Urinary bladder (tissue), 4 donors: ENCODE measurements around the gene PRTN3. TPM values are rescaled to one million over a fixed set of nuclear protein-coding genes. Genes with fewer than 3 reads are reported as not detected.

Experiments used
- DNase-seq: peaks from one replicate; pipeline ENCODE4 v3.0.0-alpha.2; 2015; ENCODE audit errors: extremely low spot score
- H3K27ac ChIP-seq: one replicate; pipeline ENCODE4 v1.5.1; 2013; ENCODE audit warnings: low read depth, mild to moderate bottlenecking, moderate library complexity
- H3K36me3 ChIP-seq: one replicate; pipeline ENCODE4 v1.6.1; 2013; ENCODE audit warnings: mild to moderate bottlenecking, moderate library complexity; ENCODE audit not compliant: insufficient read depth
- H3K4me1 ChIP-seq: one replicate; pipeline ENCODE4 v1.6.1; 2013; ENCODE audit warnings: mild to moderate bottlenecking, moderate library complexity; ENCODE audit not compliant: insufficient read depth
- H3K4me3 ChIP-seq: one replicate; pipeline ENCODE4 v1.5.1; 2013; ENCODE audit warnings: low read depth, low read length
- WGBS: extraction: QIAGEN DNeasy Blood & Tissue Kit; methylation state at CpG from one replicate; pipeline ENCODE4 v1.1.7; 2013; 5-methylcytosine and 5-hydroxymethylcytosine counted together
- polyA plus RNA-seq: library from polyadenylated mRNA; stranded (reverse); fragments of 200-250 nt; gene quantifications from one replicate; pipeline ENCODE4 v1.2.3, GENCODE V29; 2013
- total RNA-seq: library from RNA; depleted of rRNA; stranded (reverse); fragments of >200 nt; gene quantifications from one replicate; pipeline ENCODE4 v1.2.3, GENCODE V29; 2014
- donor health status: healthy with polysubstance abuse.
- donor health status: healthy.

PRTN3 gene
- total and polyA plus RNA-seq, 2 donors: 0.08 to 0.26 TPM

DNA sequence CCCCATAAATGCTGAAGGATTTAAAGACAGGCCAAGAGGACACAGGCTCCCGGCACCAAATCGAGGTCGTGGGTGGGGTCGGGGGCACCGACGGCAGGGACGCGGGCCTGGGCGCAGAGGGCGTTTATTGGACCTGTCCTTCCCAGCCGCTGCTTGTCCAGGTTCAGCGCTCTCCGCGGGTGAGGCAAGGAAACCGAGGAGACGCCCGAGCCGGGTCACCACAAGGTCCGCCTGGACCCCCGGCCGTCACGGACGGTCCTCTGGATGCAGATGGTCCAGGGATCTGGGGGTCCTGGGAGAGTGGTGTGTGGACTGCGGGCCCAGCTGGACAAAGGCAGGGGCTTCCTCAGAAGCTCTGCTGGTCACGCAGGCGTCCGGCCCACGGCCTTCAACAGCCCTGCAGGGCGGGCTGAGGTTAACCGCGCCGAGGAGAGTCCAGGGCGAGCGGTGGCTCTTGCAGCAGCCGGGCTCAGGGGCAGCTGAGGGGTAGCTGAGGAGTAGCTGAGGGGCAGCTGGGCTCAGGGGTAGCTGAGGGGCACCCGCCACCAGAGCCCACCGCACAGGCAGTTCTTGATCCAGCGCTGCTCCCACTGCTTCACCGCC, 27.2 kb downstream of the PRTN3 start:
- Histone ChIP-seq H3K36me3 (peaks cover 2% of the 10 kb centered on the region), H3K27ac (no peak overlapping the region), H3K4me3 (no peak overlapping the region), H3K4me1 (no peaks in the 10 kb centered on the region)
- 93% methylated on average over 39 of the region's 39 CpGs for WGBS
- DNase-seq: no peak

DNA sequence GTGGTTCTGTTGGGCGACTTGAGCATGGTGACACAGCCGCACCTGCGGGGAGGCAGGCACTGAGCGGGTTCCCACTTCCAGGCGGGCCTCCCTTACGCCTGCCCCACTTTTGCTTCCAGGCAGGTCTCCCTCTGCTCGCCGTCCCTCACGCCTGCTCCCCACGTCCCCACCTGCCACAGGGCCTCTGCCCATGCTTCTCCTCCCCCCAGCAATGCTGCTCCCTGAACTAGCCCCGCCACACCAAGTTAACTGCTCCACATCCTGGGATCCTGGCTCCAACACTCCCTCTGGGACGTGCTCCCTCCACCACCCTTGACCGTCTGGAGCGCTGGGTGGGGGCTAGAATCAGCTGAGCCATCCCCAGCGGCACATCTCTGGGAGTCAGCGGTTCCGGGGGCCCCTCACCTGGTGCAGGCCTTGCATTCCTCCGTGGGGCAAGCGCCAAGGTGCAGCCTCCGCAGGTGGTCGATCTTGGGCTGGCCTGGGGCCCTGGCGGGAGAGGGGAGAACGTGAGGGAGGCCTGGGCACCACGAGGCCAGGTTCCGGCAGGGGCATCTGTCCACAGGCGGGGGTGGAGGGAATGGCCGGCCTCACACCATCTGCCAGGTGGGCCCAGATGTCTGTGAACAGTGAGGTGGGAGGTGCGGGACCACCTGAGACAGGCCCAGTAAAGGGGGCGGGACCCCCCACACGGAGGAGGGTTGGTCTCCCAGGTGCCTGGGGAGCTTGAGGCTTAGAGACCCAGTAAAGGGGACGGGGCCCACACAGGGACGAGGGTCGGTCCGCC, 27.9 kb downstream of the PRTN3 start:
- peaks cover 2% of the 10 kb centered on the region for H3K36me3 ChIP-seq
- 87% methylated on average over 34 of the region's 34 CpGs for WGBS
- H3K4me3 ChIP-seq: no peak overlapping the region
- H3K4me1 ChIP-seq: no peaks in the 10 kb centered on the region
- no peak for DNase-seq
- H3K27ac ChIP-seq: peak overlapping the region; percentile 83

DNA sequence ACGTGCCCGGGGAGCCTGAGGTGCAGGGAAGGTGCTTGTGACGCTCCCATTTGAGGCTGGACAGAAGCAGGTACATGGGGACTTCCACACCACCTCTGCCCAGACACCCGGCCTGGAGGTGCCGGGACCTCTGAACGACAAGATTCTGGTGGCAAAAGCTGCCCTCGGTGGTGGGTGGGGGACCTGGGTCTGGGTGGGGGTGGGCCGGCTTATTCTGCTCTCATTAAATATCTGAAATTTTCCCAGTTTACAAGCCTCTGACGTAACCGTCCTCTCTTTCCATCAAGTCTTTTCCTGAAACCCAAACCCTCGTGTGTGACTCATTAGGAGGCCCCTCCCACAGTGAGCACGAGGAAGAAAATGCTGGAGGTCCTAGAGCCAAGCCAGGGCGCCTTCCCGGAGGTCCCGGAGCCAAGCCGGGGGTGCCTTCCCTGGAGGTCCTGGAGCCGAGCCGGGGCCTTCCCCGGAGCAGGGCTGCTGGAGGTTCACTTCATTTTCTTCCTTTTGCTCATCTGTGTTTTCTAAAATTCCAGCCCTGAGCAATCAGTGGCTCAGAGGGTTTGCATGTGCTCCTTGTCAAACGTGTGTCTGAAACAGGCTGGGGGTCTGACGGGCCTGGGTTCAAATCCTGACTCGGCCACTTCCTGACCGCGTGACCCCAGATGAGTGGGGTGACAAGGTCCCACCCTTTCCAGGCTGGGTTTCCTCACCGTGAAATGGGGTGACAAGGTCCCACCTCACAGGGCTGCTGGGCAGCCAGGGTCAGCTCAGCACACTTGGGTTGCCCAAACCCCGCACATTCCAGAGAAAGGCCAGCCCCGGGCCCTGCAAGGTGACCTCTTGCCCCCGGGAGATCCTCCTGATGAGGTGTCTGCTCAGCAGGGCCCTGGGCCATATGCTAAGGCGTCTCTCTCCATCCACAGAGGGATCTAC, 28.7 kb downstream of the PRTN3 start:
- Histone ChIP-seq H3K4me3 (no peak overlapping the region), H3K36me3 (peaks cover 2% of the 10 kb centered on the region), H3K27ac (peak overlapping the region; percentile 83), H3K4me1 (no peaks in the 10 kb centered on the region)
- DNase-seq: no peak
- WGBS: 45% methylated on average over 29 of the region's 29 CpGs

DNA sequence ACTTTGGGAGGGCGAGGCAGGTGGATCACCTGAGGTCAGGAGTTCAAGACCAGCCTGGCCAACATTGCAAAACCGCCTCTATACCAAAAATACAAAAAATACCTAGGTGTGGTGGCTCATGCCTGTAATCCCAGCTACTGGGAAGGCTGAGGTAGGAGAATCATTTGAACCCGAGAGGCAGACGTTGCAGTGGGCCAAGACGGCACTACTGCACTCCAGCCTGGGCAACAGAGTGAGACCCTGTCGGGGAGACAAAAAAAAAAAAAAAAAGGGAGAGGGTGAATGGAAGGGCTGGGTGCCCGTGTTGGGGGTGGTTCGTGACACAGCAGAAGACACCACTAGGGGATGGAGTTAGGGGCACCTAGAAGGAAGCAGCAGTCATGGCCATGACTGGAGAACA, 29.5 kb downstream of the PRTN3 start:
- no peak for DNase-seq
- H3K36me3 ChIP-seq: peaks cover 2% of the 10 kb centered on the region
- H3K27ac ChIP-seq: no peak overlapping the region
- WGBS: 89% methylated on average over 8 of the region's 8 CpGs
- no peak overlapping the region for H3K4me3 ChIP-seq
- no peaks in the 10 kb centered on the region for H3K4me1 ChIP-seq

DNA sequence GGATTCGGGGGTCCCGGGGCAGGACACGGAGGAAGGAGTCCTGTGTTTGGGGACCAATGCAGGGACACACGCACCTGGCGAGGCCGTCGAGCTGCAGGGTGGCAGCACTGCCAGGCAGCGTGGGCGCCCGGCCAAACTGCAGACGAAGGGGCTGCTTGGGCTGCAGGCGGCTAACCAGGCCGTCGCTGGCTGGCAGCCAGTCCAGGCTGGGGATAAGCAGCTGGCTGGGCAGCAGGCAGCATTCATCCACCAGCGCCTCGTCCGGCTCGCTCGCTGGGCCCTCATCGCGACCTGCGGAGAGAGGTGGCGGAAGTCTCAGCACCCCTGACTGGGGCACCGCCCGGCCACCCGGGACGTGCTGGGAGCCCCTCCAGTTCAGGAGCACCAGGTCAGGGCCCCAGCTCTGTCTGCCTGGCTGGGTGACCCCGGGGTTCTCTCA, 30.2 kb downstream of the PRTN3 start:
- 65% methylated on average over 28 of the region's 28 CpGs for WGBS

DNA sequence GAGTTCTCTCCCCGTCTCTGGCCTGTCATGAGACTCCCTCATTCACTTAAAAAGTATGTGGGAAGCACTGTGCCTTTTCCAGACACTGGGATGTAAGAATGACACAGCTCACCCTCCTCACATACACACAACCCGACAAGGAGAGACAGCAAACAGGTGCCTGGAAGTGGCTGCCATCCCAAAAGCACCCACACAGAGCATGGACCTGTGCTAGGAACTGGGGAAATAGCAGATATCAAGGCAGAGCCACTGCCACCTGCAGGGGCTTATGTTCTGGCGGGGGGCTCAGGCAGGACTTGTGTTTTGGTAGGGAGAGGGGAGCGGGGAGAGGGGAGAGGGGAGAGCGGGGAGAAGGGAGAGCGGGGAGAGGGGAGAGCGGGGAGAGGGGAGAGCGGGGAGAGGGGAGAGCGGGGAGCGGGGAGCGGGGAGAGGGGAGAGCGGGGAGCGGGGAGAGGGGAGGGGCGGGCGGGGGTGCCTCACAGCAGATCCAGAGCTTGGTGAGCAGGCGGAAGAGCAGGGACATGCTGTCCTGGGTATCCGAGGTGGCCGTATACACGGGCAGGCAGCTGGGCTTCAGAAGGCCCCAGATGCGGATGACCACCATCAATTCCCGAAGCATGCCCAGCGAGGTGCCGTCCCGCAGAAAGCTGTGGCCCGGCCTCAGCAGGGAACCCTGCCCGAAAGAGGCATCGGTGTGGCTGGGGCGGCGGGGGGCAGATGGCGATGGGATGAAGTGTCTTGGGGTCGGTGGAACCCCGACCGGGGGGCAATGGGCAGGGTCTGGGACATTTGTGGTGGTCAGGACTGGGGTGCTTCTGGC, 30.9 kb downstream of the PRTN3 start:
- 89% methylated on average over 24 of the region's 33 CpGs for WGBS
- Histone ChIP-seq H3K27ac (peak overlapping the region; percentile 80), H3K4me1 (no peaks in the 10 kb centered on the region), H3K36me3 (peaks cover 2% of the 10 kb centered on the region), H3K4me3 (no peak overlapping the region)
- DNase-seq: no peak

More for the DNA sequence above, 30.2 kb downstream of the PRTN3 start:
- H3K36me3 ChIP-seq: peaks cover 2% of the 10 kb centered on the region
- no peaks in the 10 kb centered on the region for H3K4me1 ChIP-seq
- H3K4me3 ChIP-seq: no peak overlapping the region
- no peak overlapping the region for H3K27ac ChIP-seq
- no peak for DNase-seq

DNA sequence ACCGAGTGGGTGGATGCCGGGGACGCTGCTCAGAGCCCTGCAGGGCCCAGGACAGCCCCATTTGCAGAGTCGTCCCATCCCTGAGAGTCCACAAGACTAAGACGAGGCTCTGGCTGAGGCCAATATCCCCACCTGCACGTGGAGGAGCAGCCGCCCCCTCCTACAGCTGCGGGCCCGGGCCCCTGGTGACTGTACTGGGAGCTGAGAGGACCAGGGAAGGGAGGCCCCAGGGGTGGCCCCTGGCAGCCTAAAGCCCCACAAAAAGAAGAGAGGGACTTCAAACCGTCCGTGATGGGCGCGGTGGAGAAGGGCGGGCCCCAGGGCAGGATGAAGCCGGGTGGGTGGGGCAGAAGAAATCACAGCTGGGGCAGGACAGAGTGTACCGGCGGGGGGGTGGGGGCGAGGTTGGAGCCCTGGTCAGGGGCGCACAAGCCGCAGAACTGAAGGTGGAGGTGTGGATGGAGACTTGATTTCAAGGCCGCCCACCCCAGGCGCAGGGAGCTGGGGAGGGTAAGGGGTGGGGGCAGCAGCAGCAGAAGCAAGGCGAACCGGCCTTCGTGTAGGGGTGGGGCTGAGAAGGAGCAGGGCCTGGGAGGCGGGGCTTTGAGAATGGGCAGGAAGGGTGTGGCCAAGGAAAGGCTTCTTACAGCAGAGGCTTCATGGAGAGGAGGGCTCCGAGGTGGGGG, 31.6 kb downstream of the PRTN3 start:
- no peak for DNase-seq
- Histone ChIP-seq H3K36me3 (peaks cover 2% of the 10 kb centered on the region), H3K27ac (peak overlapping the region; percentile 80), H3K4me3 (no peak overlapping the region), H3K4me1 (no peaks in the 10 kb centered on the region)
- 71% methylated on average over 27 of the region's 27 CpGs for WGBS

DNA sequence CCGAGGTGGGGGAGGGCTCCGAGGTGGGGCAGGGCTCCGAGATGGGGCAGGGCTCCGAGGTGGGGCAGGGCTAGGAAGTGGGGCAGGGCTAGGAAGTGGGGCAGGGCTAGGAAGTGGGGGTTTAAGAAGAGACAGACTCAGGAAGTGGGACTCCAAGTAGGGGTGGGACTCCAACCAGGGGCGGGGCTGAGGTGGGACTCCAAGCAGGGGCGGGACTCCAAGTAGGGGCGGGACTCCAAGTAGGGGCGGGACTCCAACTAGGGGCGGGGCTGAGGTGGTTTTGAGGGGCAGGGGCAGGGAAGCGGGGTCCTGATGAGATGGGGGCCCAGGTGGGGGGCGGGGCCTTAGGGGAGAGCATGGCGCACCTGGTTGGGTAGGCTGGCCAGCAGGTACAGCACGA, 32.3 kb downstream of the PRTN3 start:
- Histone ChIP-seq H3K36me3 (peaks cover 2% of the 10 kb centered on the region), H3K4me3 (no peak overlapping the region), H3K27ac (no peak overlapping the region), H3K4me1 (no peaks in the 10 kb centered on the region)
- DNase-seq: no peak
- 90% methylated on average over 9 of the region's 13 CpGs for WGBS

DNA sequence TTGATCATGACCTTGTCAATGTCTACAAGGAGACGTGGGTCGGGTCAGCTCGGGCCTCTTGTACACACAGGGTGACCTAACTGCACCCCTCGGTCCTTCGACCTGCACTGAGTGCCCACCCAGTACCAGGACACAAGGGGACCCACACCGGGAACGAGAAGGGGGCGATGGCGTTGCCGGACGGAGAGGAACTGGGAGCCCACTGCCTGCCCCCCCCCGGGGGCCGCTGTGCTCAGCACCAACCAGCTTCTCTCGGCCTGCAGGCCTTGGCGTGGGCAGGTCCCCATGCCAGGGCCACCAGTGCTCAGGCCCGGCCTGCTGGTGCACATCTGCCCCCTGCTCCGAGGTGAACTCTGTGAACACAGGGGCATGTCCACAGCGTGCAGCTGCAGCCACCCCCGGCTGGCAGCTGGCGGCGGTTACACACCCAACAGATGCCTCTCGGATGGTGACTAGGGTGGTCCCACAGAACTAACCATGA, 32.8 kb downstream of the PRTN3 start:
- no peak for DNase-seq
- H3K27ac ChIP-seq: no peak overlapping the region
- peaks cover 2% of the 10 kb centered on the region for H3K36me3 ChIP-seq
- no peak overlapping the region for H3K4me3 ChIP-seq
- H3K4me1 ChIP-seq: no peaks in the 10 kb centered on the region
- 92% methylated on average over 22 of the region's 22 CpGs for whole genome bisulfite sequencing

DNA sequence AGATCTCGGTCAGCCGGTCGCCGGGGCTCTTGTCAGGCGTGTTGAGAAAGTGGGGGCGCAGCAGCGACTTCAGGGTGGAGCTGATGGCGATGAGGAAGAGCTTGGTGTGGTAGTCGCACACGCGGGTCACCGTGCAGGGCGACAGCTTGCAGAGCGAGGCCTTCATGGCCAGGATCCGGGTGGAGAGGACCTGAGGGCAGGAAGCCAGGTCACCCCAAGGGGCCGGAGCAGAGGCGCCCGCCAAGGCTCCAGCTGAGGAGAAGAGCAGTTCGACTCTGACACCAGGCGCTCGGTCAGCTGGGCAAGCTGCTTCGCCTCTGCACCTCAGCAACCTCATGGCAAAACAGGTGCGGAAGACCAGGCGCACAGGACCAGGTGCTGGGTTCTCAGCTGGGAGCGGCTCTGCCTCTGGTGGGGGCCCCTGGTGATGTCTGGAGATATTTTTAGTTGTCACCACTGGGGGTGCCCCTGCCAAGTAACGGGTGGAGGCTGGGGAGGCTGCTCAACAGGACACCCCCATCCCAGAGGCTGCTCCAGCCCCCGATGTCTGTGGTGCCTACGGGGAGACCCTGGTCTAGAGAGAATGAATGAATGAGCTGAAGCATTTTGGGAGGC, 34.6 kb downstream of the PRTN3 start:
- WGBS: 94% methylated on average over 28 of the region's 28 CpGs
- Histone ChIP-seq H3K27ac (no peak overlapping the region), H3K4me3 (no peak overlapping the region), H3K4me1 (no peaks in the 10 kb centered on the region), H3K36me3 (peaks cover 2% of the 10 kb centered on the region)
- no peak for DNase-seq

DNA sequence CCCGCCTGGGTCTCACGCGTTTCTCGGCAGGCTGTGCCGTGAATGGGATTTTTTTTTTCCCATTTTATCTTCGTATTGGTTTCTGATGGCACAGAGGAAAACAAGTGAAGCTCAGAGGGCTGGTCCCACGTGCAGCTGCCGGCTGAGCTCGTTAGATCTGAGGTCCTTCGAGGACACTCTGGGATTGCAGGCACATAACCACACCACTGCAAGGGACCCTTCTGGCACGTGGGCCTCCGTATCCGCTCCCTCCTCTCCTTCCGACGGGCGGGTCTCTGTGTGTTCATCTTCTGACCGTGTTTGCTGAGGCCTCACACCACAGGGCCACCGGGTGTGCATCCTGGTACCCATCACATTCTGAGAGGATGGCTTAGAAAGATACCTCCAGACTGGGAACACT, 35.3 kb downstream of the PRTN3 start:
- Histone ChIP-seq H3K27ac (no peak overlapping the region), H3K4me1 (no peaks in the 10 kb centered on the region), H3K36me3 (peaks cover 1% of the 10 kb centered on the region), H3K4me3 (no peak overlapping the region)
- 78% methylated on average over 18 of the region's 18 CpGs for WGBS
- DNase-seq: no peak

DNA sequence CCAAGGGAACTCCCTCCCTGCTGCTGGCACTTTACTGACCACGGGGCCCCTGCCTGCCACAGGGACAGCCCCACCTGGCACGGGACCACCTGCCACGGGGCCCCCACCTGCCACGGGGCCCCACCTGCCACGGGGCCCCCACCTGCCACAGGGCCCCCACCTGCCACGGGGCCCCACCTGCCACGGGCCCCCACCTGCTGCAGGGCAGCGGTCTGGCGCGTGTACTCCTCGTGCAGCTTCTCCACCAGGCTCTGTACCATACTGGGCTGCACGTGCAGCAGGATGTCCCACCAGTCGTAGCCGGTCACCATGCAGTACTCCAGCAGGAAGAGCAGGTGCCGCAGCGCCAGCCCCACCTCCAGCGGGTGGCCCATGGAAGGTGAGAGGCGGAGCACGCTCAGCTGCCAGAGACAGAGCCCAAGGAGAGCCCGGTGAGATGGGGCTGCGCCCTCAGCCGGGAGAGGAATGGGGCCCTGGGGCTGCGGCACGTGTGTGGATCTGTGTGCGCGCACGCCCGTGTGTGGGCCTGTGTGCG, 36.0 kb downstream of the PRTN3 start:
- WGBS: 91% methylated on average over 29 of the region's 29 CpGs
- Histone ChIP-seq H3K4me1 (no peaks in the 10 kb centered on the region), H3K36me3 (peaks cover 2% of the 10 kb centered on the region), H3K4me3 (no peak overlapping the region), H3K27ac (no peak overlapping the region)
- no peak for DNase-seq
